Pons (tissue), 1 donor: Measurements from ENCODE around the gene TCF12.

ENCODE experiments used
- DNase-seq: peaks from one replicate; pipeline ENCODE4 v3.0.0-alpha.2; 2016; ENCODE audit warnings: low spot score

TCF12 gene

DNA sequence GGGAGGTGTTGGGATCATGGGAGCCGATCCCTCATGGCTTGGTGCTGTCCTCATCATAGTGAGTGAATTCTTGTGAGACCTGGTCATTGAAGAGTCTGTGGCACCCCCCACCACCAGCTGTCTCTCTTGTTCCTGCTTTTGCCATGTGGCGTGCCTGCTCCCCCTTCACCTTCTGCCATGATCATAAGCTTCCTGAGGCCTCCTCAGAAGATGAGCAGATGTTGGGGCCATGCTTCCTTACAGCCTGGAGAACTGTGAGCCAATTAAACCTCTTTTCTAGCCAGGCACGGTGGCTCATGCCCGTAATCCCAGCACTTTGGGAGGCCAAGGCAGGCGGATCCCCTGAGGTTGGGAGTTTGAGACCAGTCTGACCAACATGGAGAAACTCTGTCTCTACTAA, 420.9 kb downstream of the TCF12 start:
- DNase-seq, result no peak
